GM18511 (cell line): ENCODE data around the gene C1orf35.

Source experiments
- ATAC-seq: cut with Tn5 transposase; IDR thresholded peaks from one replicate; pipeline ENCODE4 v1.9.1; 2021; ENCODE audit warnings: mild to moderate bottlenecking, moderate library complexity; ENCODE audit not compliant: unreplicated experiment

The C1orf35 gene

DNA sequence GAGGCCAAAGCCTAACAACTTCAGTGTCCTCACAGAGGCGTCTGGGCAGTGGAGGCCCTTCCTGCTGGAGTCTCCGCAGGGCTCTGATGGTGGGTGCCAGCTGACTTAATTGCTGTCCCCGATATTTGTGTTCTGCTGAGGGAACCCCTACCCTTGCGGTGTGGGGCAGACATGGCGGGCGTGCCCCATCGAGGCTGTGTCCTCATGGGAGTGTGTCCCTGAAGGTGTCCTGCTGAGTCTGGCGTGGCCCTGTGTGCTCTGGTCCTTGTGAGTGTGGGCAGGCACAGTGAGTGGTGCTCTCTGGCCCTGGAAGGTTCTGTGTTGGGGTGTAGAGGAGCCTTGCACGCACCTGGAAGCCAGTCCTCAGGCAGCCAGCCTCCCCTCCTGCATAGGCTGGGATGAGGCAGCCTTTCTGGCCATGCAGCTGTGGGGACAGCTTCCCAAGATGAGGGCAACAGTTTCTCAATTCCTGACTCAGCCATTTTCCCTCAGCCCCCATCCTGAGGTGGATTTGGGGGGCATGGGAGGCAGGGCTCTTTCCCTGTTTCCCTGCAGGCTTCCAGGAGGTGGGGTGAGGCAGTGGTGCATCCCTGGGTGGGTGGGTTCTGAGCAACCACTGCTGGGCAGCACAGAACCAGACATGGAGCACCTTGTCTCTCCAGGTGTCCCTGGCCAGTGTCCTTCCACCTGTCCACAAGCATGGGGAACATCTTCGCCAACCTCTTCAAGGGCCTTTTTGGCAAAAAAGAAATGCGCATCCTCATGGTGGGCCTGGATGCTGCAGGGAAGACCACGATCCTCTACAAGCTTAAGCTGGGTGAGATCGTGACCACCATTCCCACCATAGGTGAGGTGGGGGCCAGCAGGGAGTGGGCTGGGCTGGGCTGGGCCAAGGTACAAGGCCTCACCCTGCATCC is 6.5 kb downstream of the C1orf35 start:
- no peak for ATAC-seq

DNA sequence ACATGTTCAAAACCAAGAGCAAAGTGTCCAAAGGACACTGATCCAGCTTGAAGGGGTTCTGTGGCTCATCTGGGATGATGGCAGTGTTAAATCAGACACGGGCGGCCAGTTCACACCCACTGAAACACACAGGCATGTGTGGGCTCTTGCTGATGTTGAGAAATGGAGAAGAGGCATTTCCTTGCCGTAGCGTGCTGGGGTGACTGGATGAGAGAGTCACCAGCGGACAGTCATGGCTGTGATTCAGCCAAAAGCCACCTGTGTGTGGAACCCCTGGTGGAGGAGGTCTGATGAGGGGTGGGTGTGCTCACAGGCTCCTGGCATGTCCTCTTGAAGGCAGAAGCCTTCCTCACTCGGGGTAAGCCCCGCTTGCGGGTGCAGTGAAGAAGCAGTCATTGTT is 7.2 kb downstream of the C1orf35 start:
- ATAC-seq: no peak

DNA sequence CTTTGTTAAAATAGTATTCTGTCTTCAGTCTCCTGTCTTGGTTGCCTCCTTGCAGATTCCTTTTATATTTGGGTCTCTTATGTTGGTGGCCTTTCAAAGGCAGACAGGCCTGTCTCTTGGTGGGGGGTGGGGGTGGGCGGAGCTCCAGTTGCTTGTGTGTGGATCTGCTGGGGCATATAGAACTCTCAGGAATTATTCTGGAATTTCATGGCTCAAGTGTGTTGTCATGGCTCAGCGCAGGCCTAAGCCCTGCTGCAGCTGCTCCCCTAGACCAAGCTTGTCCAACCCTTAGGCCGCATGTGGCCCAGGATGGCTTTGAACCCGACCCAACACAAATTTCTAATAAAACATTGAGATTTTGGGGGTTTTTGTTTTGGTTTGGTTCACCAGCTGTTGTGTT is 8.0 kb downstream of the C1orf35 start:
- no peak for ATAC-seq

DNA sequence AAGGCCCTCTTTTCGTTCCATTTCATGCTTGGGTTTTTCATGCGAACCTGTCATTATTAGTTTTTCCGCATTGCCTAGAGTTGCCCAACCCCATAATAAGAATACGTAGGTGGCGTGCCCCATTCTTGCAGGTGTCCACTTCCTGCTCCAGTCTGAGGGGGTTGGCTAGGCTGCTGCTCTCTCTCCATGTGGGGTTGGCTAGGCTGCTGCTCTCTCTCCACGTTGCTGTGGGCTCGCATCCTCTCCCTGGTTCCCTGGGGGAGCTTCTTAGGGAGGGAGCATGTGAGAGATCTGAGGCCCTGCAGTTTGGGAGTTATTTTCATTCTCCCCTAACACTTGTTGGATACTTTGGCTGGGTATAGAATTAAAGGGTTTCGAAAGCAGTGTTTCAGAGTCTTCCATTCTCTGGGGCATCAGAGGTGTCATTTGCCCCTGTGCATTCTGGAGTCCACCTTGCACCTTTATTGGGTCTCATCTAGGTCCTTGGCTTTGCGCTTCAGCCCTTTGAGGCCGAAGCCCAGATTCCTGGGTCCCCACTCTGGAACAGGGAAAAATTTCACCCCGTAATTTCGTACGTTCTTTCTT is 8.6 kb downstream of the C1orf35 start:
- no peak for ATAC-seq

DNA sequence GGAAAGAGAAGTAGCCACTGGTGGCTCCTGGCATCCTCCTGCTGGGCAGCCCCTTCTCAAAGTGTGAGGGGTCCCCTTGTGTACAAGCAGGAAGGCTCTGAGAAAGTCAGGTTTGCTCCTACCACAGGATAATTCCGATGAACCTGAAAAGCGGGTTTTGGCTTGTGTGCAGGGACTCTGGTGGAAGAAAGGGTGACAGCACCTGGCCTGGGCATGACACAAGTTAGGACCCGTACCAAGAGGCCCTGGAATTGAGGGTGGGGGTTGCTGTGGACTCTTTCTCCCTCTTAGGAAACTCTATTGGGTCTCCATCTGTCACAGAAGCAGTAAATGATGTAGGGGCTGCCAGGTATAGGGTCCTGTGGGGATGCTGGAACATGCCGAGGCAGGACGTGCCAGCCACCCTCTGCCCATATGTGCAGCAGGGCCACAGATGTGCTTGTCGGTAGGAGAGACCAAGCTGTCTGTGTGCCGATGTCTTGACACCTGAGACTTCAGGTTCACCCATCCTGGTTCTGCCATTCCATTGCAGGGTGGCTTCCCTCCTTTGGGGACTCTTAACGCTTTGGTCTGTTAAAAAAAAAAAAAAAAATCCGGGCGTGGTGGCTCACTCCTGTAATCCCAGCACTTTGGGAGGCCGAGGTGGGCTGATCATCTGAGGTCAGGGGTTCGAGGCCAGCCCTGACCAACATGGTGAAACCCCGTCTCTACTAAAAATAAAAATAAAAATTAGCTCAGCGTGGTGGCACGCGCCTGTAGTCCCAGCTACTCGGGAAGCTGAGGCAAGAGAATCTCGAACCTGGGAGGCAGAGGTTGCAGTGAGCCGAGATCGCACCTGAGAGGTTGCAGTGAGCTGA is 9.8 kb downstream of the C1orf35 start:
- no peak for ATAC-seq

DNA sequence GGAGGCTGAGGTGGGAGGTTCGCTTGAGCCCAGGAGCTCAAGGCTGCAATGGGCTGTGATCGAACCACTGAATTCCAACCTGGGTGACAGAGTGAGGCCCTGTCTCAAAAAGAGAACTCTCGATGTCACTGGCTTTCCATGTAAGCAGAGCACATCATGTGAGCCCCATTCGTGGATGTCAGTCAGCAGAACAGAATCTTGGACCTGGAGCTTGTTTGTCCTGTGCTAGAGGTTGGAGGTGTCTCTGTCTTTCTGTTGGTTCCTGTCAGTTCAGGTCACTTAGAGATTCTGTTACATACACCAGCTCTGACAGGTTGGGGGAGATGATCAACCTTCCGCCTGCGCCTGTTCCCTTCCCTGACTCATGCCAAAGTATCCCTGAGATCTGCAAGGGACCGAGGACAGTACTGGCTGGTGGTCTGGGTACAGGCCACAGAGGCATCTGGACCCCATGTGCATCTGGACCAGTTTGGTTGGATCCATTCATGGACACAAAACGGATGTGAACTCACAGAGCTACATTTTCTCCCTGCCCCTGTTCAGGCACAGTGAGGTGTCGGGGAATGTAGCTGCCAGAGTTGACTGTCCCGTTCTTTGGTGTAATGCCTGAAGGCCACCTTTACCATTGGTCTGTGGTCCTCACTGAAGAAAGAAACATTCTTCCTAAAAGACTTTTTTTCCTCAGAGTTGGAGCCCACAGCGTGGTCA is 10.6 kb downstream of the C1orf35 start:
- no peak for ATAC-seq

DNA sequence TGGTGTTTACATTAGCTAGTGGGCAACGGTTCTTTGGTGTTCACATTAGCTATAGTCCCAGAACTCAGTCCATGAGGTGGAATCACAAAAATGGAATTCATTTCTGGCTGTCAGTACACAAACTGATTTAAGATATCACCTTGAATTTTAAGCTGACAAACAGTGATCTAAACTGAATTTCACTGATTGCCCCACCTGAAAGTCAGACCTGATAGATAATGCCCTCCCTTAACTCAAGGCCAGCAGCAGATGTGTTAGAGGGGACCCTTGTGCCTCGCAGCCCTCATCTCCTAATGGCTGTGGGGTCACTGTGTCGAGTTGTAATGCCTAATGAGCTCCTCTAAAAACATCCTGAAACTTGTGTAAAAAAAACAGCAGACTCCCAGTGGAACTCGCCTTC is 12.0 kb downstream of the C1orf35 start:
- ATAC-seq: no peak

DNA sequence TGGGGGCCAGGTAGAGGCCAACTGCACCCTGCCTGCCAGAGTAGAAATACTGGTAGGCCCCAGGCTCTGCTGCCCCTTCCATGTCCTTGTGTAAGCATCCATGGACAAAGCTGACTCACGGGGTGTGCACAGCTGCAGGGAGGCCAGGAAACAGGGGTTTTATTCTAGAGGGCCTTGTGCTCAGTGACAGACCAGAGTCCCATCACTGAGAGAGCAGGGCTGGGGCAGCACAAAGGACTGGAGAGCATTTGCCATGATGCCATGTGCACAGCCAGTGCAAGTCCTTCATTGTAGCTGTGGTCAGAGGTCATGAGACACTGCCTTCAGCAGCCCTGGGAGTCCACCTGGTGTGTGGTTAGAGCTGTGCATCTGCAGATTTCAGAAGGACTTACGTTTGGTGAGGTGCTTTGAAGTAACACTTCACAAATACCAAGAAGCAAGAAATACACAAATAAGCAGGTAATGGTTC is 12.5 kb downstream of the C1orf35 start:
- ATAC-seq: peak; percentile 55

DNA sequence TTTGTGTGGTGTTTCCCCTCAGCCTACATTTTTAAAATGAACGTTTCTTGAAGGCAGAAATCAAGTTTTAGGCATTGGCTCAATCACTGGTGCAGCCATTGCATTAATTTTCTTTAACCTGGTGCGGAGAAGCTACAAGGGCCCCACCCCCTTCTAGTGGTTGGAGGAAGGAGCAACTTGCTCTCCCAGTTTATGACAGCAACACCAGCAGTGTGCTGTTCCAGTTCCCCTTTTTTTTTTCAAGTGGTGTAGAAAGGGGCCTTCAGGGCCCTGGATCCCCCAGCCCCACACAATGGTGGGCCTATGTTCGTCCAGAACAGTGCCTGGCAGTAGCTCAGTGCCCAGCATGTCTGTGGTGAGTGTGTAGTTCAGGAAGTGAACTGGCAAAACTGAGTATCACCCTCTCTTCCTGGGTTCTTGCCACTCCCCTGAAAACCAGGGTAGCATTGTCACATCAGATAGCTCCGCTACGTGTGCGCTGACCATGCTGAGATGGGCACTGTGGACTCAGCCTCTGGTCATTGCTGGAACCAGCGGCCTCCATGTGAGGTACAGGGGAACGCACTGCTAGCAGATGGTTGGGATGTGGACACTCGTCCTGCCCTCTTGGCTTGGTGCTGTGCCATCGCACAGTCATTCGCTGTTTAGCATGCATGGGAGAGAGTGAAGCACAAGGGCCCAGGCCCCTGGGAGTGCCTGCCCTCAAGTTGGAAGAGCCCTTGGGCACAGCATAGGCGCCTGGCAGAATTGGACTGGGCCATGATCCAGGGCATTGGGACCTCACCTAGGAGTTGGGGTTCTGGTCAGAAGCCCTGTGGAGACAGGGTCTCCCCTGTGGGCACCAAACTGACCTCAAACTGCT is 13.4 kb downstream of the C1orf35 start:
- peak; percentile 46 for ATAC-seq

DNA sequence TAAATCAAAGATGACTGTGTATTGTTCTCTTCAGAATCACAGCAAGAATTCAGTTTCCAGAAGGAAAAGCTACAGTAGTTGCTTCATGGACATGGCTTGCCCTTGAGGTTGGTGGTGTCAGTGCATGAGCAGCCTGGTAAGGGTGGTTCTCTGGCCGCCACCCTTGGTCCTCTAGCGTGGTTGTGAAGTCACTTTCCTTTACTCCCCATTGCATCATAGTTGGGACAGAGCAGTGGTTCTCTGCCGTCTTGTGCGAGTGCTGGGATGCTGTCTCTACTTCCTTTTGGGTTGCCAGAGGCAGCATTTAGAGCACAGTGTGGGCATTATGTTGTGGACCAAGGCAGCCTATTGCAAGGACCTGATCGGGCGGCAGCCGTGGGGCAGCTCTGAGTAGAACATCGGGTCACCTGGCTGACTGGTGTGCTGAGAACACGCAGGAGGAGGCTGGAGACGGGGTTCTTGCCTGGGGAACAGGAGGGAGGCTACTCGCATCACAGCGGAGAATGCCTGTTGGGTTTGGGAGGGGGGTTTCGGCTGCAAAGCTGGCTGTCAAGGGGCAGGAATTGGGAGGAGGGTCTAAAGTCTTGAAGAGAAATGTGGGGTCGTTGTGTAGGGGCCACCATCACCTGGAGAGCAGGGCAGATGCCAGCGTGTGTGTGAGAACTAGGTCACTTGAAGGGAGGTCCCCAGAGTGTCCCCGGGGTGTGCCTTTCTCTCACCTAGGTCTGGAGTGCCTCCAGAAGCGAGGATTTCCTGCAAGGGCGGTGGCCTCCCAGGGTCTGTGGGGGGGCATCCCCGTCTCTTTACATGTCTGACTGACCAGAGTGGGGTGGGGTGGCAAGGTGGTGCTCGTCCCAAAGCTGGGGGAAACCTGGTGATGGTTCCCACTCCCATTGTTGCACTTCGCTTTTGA is 14.3 kb downstream of the C1orf35 start:
- ATAC-seq: no peak

DNA sequence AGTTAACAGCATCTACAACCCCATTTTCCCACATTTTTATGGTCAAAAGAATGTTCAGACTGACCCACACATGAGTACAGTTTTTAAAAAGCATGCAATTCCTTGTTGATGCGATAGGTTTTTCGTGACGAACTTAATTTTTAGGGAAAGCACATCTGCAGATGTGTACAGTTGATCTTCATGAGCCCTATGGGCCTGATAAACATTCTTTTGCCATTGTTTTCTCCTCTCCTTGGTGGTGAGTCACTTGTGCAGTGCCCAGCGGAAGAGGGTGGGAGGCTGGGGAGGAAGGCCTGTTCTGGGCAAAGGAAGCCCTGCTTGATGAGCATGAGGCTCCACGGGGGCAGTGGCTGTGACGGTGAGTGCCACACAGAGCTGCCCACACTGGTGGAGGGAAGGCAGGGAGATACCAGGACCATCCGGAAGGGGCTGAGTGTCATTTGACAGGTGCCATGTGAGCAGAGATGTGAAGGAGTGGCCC is 15.3 kb downstream of the C1orf35 start:
- no peak for ATAC-seq

DNA sequence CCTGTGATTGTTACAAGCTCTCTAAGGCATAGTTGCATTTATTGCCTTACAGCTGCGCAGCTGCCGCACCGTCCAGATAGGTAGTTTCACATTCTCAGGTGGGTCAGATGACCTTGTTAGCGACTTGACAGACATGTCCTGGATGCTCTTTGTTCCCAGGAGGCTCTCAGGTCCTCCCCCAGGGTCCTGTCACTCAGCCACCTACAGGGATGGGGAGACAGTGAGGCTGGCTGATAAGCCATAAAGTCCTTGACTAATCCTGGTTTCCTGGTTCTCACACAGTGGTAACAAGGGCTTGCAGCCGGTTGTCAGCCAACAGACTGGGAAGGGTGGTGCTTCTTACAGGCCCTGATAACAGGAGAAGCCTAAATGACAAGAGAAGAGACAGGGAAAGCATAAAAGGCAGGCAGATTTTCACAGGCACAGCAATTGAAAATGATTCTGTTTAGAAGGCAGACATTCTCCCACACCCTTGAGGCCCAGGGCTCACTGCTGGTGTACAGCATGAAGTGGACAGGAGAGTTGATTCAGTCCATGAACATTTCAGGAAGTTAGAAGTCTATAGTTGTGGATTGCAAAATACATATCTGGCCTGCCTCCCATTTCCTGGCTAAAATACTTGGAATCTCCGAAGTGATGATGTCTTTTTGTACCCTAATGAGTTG is 17.7 kb downstream of the C1orf35 start:
- no peak for ATAC-seq

DNA sequence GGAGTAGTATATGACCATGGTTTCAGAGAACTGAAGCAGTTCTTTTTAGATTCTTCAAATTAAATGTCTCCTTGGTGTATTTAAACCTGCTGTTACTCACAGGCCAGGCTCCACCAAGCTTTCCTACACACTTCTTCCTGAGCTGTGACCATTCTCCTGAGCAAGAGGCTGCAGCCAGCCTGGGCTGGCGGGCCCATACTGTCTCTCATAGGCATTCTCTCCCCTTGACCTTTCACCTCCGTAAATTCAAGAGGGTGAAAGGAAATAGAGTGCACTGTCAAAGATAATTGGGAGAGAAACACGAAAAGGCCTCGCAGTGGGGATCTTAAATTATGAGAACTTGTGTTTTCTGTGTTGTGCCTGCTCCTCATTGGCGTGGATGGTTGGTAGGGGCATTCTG is 18.3 kb downstream of the C1orf35 start:
- ATAC-seq: no peak

DNA sequence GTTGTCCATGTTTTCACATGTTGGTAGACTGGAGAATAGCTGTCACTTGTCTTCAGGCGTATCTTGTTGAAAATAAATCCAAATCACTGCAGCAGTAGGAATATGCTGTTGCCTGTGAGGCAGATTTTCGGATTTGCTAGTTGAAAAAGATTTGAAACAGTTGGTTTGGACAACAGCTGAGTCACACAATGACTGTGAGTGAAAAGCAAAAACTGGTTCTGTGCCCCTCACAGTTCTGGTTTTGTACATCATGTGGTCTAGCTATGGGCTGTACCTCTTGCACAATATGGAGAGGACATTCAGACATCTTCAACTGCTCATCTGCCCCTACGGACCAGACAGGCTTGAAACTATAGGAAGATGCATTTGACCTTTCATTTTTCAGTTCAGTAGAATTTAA is 18.8 kb downstream of the C1orf35 start:
- ATAC-seq: no peak

DNA sequence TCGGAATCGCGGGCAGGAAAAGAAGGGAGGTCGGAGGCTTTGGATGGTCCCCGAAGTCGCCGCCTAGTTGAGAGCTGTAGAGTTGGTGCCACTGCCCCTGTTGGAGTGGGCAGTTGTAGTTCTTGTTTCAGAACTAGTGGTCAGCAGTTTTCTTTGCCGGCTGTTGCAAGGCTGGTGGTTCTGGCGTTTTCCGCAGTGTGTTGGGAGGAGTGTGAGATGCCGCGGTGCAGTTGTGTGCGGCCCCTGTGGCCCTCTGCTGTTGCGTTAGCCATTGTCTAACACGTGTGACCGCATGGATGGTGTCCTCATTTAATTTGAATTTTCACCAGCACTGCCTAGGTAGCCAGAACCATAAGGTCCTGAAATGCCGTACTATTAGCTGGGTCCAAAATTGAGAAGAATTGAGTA is 19.2 kb downstream of the C1orf35 start:
- no peak for ATAC-seq

DNA sequence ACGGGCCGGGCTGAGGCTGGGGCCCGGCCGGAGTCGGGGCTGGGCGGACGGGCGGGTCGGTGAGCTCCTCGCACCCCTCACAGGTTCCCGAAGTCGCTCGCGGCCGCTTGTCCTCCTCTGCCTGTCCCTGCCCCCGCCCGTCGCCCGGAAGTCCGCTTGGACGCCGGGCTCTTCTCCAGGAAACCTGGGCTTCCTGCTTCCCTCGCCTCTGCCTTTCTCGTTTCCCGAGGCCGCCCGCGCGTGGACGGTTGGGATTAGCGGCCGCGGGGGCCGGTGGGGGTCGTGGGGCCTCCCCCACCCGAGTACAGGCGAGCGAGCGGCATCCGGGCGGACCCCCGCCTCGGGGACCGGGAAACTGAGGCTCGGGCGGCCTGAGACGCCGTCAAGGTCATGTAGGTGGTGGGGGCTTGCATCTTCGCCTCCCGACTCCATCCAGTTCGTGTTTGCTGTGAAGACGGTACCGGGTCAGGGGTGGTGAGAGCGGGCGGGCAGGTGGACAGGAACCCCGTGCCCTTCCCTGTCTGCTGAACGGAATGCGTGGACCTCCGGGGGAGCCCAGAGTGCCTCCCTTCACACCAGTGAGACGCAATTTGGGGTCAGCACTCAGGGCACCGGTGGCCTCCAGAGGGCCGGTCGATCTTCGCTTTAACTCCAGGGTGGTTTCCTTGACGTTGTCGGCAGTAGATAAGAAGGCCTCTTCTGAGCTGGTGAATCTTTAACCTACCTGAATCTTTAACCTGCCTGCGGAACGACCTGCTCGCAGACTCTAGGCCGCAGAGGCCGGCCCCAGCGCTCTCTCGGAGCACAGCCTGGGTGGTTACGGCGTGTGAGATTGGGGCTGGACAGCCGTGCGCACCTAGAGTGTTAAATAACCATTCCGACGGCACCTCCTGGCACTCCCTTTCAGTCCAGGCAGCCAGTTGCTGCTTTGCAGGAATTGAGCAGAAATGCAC is 19.9 kb downstream of the C1orf35 start:
- ATAC-seq: peak; percentile 26
